Gastrocnemius medialis (tissue), 4 donors: ENCODE measurements around the gene POU6F1.

Experiments used
- POLR2A ChIP-seq, 2 donors: fragments of 450-650 bp; IDR thresholded peaks; one replicate each; pipeline ENCODE4 v1.6.1; 2017; ENCODE audit warnings: antibody characterized with exemption in 2 of 2, mild to moderate bottlenecking in 2 of 2, moderate library complexity in 2 of 2
- TF ChIP-seq, protein P1 (sequence below), 5 experiments: fragments of 450-650 bp in 3 of 5; fragments of 200-600 bp in 2 of 5; sonication (generic) in 2 of 5; IDR thresholded peaks in 4 of 5; conservative IDR thresholded peaks in 1 of 5; 1 replicate in 4 of 5; 2 replicates in 1 of 5; pipeline ENCODE4 v1.5.1; 2016 to 2019; ENCODE audit warnings: antibody characterized with exemption in 5 of 5, mild to moderate bottlenecking in 3 of 5, moderate library complexity in 3 of 5

GRCh38 chr12:51225771-51226170, 7.9 kb upstream of the POU6F1 start:
- TF ChIP-seq, protein P1, sequence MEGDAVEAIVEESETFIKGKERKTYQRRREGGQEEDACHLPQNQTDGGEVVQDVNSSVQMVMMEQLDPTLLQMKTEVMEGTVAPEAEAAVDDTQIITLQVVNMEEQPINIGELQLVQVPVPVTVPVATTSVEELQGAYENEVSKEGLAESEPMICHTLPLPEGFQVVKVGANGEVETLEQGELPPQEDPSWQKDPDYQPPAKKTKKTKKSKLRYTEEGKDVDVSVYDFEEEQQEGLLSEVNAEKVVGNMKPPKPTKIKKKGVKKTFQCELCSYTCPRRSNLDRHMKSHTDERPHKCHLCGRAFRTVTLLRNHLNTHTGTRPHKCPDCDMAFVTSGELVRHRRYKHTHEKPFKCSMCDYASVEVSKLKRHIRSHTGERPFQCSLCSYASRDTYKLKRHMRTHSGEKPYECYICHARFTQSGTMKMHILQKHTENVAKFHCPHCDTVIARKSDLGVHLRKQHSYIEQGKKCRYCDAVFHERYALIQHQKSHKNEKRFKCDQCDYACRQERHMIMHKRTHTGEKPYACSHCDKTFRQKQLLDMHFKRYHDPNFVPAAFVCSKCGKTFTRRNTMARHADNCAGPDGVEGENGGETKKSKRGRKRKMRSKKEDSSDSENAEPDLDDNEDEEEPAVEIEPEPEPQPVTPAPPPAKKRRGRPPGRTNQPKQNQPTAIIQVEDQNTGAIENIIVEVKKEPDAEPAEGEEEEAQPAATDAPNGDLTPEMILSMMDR (IDR thresholded peaks at IDR 0.05 in 4 of 5, conservative IDR thresholded peaks at IDR 0.05 in 1 of 5), result no peak
- TF ChIP-seq POLR2A (IDR thresholded peaks at IDR 0.05), result no peak
